HEK293 (cell line): ENCODE results near the gene RUNX1.

Experiments used
- CTCF ChIA-PET: fragments of 350-600 bp; formaldehyde crosslinking; extraction: SDS; loops from one replicate; lab custom pipeline; 2021; ENCODE audit warnings: antibody characterized with exemption; lab: Yijun Ruan, JAX
- POLR2A ChIA-PET: fragments of 300-600 bp; formaldehyde crosslinking; extraction: SDS; loops from one replicate; lab custom pipeline; 2020; ENCODE audit warnings: antibody characterized with exemption, inconsistent platforms; lab: Yijun Ruan, JAX
- H3K27ac ChIP-seq: fragments of 200-500 bp; sonication (Bioruptor generic); 2 replicates; pipeline ENCODE4 v1.5.1; 2014; ENCODE audit warnings: low read depth, low read length, control low read depth, inconsistent platforms; ENCODE audit errors: extremely low read depth
- H3K36me3 ChIP-seq, 2 experiments: fragments of 200-500 bp in 1 of 2; sonication (Bioruptor generic) in 1 of 2; 1 replicate in 1 of 2; 2 replicates in 1 of 2; pipeline ENCODE4 v1.5.1; 2014 to 2017; ENCODE audit warnings: inconsistent platforms in 2 of 2, low read length in 2 of 2; ENCODE audit not compliant: control insufficient read depth in 2 of 2, insufficient read depth in 1 of 2
- H3K4me1 ChIP-seq: fragments of 200-500 bp; sonication (Bioruptor generic); 2 replicates; pipeline ENCODE4 v1.5.1; 2014; ENCODE audit warnings: mild to moderate bottlenecking, low read length, inconsistent platforms; ENCODE audit not compliant: control insufficient read depth, insufficient read depth
- H3K4me3 ChIP-seq: 2 replicates; pipeline ENCODE4 v1.5.1; 2011; ENCODE audit warnings: low read depth, mild to moderate bottlenecking, control low read depth, low read length, moderate library complexity
- H3K9me3 ChIP-seq: fragments of 200-500 bp; sonication (Bioruptor generic); 2 replicates; pipeline ENCODE4 v1.5.1; 2014; ENCODE audit warnings: low read depth, low read length, inconsistent platforms; ENCODE audit not compliant: control insufficient read depth, insufficient read depth
- GFI1B ChIP-seq: fragments of 450-650 bp; formaldehyde crosslinking; IDR thresholded peaks from 2 replicates; pipeline ENCODE4 v1.5.1; 2016; ENCODE audit warnings: missing biosample characterization, missing genetic modification characterization
- HOXA7 ChIP-seq: sonication (generic); formaldehyde crosslinking; IDR thresholded peaks from 2 replicates; pipeline ENCODE4 v1.8.1; 2022; ENCODE audit warnings: missing genetic modification reagents, borderline replicate concordance
- OVOL3 ChIP-seq: fragments of 450-650 bp; formaldehyde crosslinking; IDR thresholded peaks from 2 replicates; pipeline ENCODE4 v1.5.1; 2016; ENCODE audit warnings: missing biosample characterization, missing genetic modification characterization
- PRDM1 ChIP-seq: fragments of 450-650 bp; formaldehyde crosslinking; IDR thresholded peaks from 2 replicates; pipeline ENCODE4; 2016; ENCODE audit warnings: missing biosample characterization, missing genetic modification characterization
- SCRT1 ChIP-seq: fragments of 450-650 bp; formaldehyde crosslinking; IDR thresholded peaks from 2 replicates; pipeline ENCODE4 v1.5.1; 2016; ENCODE audit warnings: missing biosample characterization, missing genetic modification characterization, borderline replicate concordance
- ZEB2 ChIP-seq: fragments of 450-650 bp; formaldehyde crosslinking; IDR thresholded peaks from 2 replicates; pipeline ENCODE4 v1.5.1; 2016; ENCODE audit warnings: missing biosample characterization, missing genetic modification characterization
- ZNF169 ChIP-seq: fragments of 450-650 bp; formaldehyde crosslinking; IDR thresholded peaks from 2 replicates; pipeline ENCODE4 v1.5.1; 2016; ENCODE audit warnings: missing biosample characterization, missing genetic modification characterization
- ZNF19 ChIP-seq: fragments of 450-650 bp; formaldehyde crosslinking; IDR thresholded peaks from 2 replicates; pipeline ENCODE4; 2016; ENCODE audit warnings: missing biosample characterization, missing genetic modification characterization, low read depth
- ZNF211 ChIP-seq: fragments of 450-650 bp; formaldehyde crosslinking; IDR thresholded peaks from 2 replicates; pipeline ENCODE4 v1.5.1; 2016; ENCODE audit warnings: low read depth, missing biosample characterization, missing genetic modification characterization
- ZNF335 ChIP-seq: fragments of 450-650 bp; formaldehyde crosslinking; conservative IDR thresholded peaks from 2 replicates; pipeline ENCODE4 v1.5.1; 2016; ENCODE audit warnings: missing biosample characterization, missing genetic modification characterization
- ZNF354C ChIP-seq: fragments of 450-650 bp; formaldehyde crosslinking; IDR thresholded peaks from 2 replicates; pipeline ENCODE4 v1.5.1; 2016; ENCODE audit warnings: missing biosample characterization, missing genetic modification characterization, low read depth, borderline replicate concordance
- ZNF366 ChIP-seq: fragments of 450-650 bp; formaldehyde crosslinking; conservative IDR thresholded peaks from 2 replicates; pipeline ENCODE4 v1.5.1; 2016; ENCODE audit warnings: missing biosample characterization, missing genetic modification characterization
- ZNF37A ChIP-seq: fragments of 450-650 bp; IDR thresholded peaks from 2 replicates; pipeline ENCODE4 v1.5.1; 2018; ENCODE audit warnings: missing biosample characterization, missing genetic modification characterization
- ZNF423 ChIP-seq: fragments of 450-650 bp; formaldehyde crosslinking; IDR thresholded peaks from 2 replicates; pipeline ENCODE4 v1.5.1; 2016; ENCODE audit warnings: missing biosample characterization, missing genetic modification characterization
- ZNF426 ChIP-seq: fragments of 450-650 bp; formaldehyde crosslinking; IDR thresholded peaks from 2 replicates; pipeline ENCODE4 v1.5.1; 2017; ENCODE audit warnings: missing biosample characterization, missing genetic modification characterization, mild to moderate bottlenecking, inconsistent platforms, moderate library complexity
- ZNF473 ChIP-seq: fragments of 450-650 bp; formaldehyde crosslinking; IDR thresholded peaks from 2 replicates; pipeline ENCODE4 v1.5.1; 2017; ENCODE audit warnings: missing biosample characterization, missing genetic modification characterization
- ZNF501 ChIP-seq: fragments of 450-650 bp; formaldehyde crosslinking; IDR thresholded peaks from 2 replicates; pipeline ENCODE4 v1.5.1; 2016; ENCODE audit warnings: missing biosample characterization, missing genetic modification characterization
- ZNF549 ChIP-seq: fragments of 450-650 bp; IDR thresholded peaks from 2 replicates; pipeline ENCODE4 v1.5.1; 2018; ENCODE audit warnings: missing biosample characterization, missing genetic modification characterization, mild to moderate bottlenecking, inconsistent platforms, moderate library complexity
- ZNF555 ChIP-seq: fragments of 450-650 bp; formaldehyde crosslinking; conservative IDR thresholded peaks from 2 replicates; pipeline ENCODE4 v1.5.1; 2017; ENCODE audit warnings: missing biosample characterization, mild to moderate bottlenecking, missing genetic modification characterization, inconsistent platforms
- ZNF660 ChIP-seq: fragments of 450-650 bp; IDR thresholded peaks from 2 replicates; pipeline ENCODE4 v1.5.1; 2018; ENCODE audit warnings: missing biosample characterization, mild to moderate bottlenecking, missing genetic modification characterization
- ZNF830 ChIP-seq: fragments of 450-650 bp; IDR thresholded peaks from 2 replicates; pipeline ENCODE4 v1.5.0; 2018; ENCODE audit warnings: missing biosample characterization, missing genetic modification characterization, low read depth, mild to moderate bottlenecking, moderate library complexity
- ZSCAN23 ChIP-seq: fragments of 450-650 bp; formaldehyde crosslinking; IDR thresholded peaks from 2 replicates; pipeline ENCODE4 v1.5.1; 2016; ENCODE audit warnings: missing biosample characterization, missing genetic modification characterization
- TF ChIP-seq, protein P1 (sequence below): fragments of 450-650 bp; formaldehyde crosslinking; IDR thresholded peaks from 2 replicates; pipeline ENCODE4 v1.5.0; 2017; ENCODE audit warnings: missing biosample characterization, missing genetic modification characterization, borderline replicate concordance
- TF ChIP-seq, protein P2 (sequence below): fragments of 450-650 bp; formaldehyde crosslinking; IDR thresholded peaks from 2 replicates; pipeline ENCODE4 v1.5.1; 2017; ENCODE audit warnings: missing biosample characterization, missing genetic modification characterization
- TF ChIP-seq, protein P3 (sequence below): fragments of 450-650 bp; formaldehyde crosslinking; IDR thresholded peaks from 2 replicates; pipeline ENCODE4 v1.5.1; 2017; ENCODE audit warnings: missing biosample characterization, missing genetic modification characterization
- TF ChIP-seq, protein P4 (sequence below): fragments of 450-650 bp; formaldehyde crosslinking; IDR thresholded peaks from 2 replicates; pipeline ENCODE4 v1.5.1; 2017; ENCODE audit warnings: missing biosample characterization, mild to moderate bottlenecking, missing genetic modification characterization, moderate library complexity
- TF ChIP-seq, protein P5 (sequence below): fragments of 450-650 bp; formaldehyde crosslinking; IDR thresholded peaks from 2 replicates; pipeline ENCODE4 v1.5.1; 2016; ENCODE audit warnings: missing biosample characterization, missing genetic modification characterization

RUNX1 gene

DNA sequence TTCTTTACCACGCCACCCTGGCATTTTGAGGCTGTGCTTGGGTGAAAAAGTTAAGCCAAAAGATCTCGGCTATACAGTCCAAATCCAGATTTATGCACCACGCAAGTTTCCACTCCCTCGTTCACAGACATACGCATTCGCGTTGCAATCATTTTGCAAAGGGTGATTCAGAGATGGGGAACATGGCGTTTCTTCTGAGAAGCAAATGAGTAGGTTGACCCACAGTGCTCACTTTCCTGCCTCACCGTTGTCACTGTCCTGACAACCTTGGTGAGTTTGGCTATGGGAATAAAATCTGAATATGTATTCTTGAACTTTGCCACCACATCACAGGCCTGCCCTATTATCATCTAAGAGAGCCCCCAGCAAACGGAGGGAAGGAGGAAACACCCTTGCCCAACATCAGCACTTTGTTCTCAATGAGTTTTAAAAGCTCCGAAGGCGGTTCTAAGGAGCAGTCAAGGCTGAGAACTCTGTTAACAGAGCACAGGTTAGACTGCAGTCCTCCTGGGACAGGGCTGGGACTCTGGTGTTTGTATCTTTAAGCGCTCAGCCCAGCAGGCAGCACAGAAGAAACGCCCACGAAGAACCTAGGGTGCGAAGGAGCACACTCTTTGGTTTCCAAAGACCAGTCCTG is 86.4 kb downstream of the RUNX1 start:
- no peak overlapping the region for H3K4me3 ChIP-seq
- ChIA-PET POLR2A (no interaction called here), CTCF (interaction anchor here (0.6 kb wide), 1 partner anchor 420 kb away, joined by 3 read pairs; no protein-coding TSS in a partner anchor)
- H3K36me3 ChIP-seq, result no peaks in the 10 kb centered on the region
- no peaks in the 10 kb centered on the region for H3K9me3 ChIP-seq
- H3K4me1 ChIP-seq, result no peaks in the 10 kb centered on the region
- no peak overlapping the region for H3K27ac ChIP-seq
- TF ChIP-seq ZNF19 (tag by site-specific recombination) (no peak), ZNF211 (no peak), ZNF37A (tag by site-specific recombination) (no peak), ZNF169 (tag by site-specific recombination) (no peak), ZNF473 (tag by site-specific recombination) (no peak), ZNF354C (tag by site-specific recombination) (no peak), HOXA7 (no peak), GFI1B (tag by site-specific recombination) (no peak), ZNF660 (no peak), OVOL3 (tag by site-specific recombination) (no peak), ZNF555 (no peak)
- TF ChIP-seq, protein P1, sequence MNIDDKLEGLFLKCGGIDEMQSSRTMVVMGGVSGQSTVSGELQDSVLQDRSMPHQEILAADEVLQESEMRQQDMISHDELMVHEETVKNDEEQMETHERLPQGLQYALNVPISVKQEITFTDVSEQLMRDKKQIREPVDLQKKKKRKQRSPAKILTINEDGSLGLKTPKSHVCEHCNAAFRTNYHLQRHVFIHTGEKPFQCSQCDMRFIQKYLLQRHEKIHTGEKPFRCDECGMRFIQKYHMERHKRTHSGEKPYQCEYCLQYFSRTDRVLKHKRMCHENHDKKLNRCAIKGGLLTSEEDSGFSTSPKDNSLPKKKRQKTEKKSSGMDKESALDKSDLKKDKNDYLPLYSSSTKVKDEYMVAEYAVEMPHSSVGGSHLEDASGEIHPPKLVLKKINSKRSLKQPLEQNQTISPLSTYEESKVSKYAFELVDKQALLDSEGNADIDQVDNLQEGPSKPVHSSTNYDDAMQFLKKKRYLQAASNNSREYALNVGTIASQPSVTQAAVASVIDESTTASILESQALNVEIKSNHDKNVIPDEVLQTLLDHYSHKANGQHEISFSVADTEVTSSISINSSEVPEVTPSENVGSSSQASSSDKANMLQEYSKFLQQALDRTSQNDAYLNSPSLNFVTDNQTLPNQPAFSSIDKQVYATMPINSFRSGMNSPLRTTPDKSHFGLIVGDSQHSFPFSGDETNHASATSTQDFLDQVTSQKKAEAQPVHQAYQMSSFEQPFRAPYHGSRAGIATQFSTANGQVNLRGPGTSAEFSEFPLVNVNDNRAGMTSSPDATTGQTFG (tag by site-specific recombination), result no peak
- TF ChIP-seq, protein P2, sequence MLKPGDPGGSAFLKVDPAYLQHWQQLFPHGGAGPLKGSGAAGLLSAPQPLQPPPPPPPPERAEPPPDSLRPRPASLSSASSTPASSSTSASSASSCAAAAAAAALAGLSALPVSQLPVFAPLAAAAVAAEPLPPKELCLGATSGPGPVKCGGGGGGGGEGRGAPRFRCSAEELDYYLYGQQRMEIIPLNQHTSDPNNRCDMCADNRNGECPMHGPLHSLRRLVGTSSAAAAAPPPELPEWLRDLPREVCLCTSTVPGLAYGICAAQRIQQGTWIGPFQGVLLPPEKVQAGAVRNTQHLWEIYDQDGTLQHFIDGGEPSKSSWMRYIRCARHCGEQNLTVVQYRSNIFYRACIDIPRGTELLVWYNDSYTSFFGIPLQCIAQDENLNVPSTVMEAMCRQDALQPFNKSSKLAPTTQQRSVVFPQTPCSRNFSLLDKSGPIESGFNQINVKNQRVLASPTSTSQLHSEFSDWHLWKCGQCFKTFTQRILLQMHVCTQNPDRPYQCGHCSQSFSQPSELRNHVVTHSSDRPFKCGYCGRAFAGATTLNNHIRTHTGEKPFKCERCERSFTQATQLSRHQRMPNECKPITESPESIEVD (tag by site-specific recombination), result no peak

DNA sequence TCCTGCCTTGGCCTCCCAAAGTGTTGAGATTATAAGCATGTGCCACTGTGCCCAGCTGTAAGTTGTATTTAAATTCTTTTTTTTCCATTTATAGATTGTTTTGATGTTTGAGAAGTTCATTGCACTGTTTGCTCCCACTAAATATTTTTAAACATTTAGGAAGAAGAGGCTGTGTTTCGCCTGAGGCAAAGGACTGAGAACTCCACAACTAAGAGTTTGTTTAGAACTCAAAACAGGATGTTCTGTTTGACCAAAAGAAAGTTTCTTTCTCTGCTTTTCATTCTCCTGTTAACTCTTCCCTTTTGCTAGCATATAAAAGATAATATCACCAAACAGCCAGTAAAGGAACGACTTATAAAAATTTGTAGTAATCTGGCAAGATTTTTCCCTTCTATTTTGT is 87.0 kb downstream of the RUNX1 start:
- Histone ChIP-seq H3K4me1 (no peaks in the 10 kb centered on the region), H3K27ac (no peak overlapping the region), H3K9me3 (no peaks in the 10 kb centered on the region), H3K36me3 (no peaks in the 10 kb centered on the region), H3K4me3 (no peak overlapping the region)
- ChIA-PET CTCF (interaction anchor here (0.7 kb wide), 1 partner anchor 66 kb away, joined by 3 read pairs; no protein-coding TSS in a partner anchor), POLR2A (no interaction called here)
- no peak for TF ChIP-seq ZNF830 (tag by site-specific recombination)
- no peak for TF ChIP-seq ZNF335 (tag by site-specific recombination)
- no peak for TF ChIP-seq ZNF366 (tag by site-specific recombination)
- no peak for TF ChIP-seq ZSCAN23 (tag by site-specific recombination)
- TF ChIP-seq ZNF501 (tag by site-specific recombination), result no peak
- no peak for TF ChIP-seq ZEB2 (tag by site-specific recombination)
- no peak for TF ChIP-seq PRDM1
- no peak for TF ChIP-seq SCRT1 (tag by site-specific recombination)
- TF ChIP-seq, protein P3, sequence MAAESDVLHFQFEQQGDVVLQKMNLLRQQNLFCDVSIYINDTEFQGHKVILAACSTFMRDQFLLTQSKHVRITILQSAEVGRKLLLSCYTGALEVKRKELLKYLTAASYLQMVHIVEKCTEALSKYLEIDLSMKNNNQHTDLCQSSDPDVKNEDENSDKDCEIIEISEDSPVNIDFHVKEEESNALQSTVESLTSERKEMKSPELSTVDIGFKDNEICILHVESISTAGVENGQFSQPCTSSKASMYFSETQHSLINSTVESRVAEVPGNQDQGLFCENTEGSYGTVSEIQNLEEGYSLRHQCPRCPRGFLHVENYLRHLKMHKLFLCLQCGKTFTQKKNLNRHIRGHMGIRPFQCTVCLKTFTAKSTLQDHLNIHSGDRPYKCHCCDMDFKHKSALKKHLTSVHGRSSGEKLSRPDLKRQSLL, result no peak
- no peak for TF ChIP-seq ZNF549
- TF ChIP-seq, protein P4, sequence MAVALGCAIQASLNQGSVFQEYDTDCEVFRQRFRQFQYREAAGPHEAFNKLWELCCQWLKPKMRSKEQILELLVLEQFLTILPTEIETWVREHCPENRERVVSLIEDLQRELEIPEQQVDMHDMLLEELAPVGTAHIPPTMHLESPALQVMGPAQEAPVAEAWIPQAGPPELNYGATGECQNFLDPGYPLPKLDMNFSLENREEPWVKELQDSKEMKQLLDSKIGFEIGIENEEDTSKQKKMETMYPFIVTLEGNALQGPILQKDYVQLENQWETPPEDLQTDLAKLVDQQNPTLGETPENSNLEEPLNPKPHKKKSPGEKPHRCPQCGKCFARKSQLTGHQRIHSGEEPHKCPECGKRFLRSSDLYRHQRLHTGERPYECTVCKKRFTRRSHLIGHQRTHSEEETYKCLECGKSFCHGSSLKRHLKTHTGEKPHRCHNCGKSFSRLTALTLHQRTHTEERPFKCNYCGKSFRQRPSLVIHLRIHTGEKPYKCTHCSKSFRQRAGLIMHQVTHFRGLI (tag by site-specific recombination), result no peak
- no peak for TF ChIP-seq ZNF423 (tag by site-specific recombination)
- TF ChIP-seq, protein P5, sequence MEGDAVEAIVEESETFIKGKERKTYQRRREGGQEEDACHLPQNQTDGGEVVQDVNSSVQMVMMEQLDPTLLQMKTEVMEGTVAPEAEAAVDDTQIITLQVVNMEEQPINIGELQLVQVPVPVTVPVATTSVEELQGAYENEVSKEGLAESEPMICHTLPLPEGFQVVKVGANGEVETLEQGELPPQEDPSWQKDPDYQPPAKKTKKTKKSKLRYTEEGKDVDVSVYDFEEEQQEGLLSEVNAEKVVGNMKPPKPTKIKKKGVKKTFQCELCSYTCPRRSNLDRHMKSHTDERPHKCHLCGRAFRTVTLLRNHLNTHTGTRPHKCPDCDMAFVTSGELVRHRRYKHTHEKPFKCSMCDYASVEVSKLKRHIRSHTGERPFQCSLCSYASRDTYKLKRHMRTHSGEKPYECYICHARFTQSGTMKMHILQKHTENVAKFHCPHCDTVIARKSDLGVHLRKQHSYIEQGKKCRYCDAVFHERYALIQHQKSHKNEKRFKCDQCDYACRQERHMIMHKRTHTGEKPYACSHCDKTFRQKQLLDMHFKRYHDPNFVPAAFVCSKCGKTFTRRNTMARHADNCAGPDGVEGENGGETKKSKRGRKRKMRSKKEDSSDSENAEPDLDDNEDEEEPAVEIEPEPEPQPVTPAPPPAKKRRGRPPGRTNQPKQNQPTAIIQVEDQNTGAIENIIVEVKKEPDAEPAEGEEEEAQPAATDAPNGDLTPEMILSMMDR (tag by site-specific recombination), result no peak
- TF ChIP-seq ZNF426 (tag by site-specific recombination), result no peak
